Smooth muscle cell (in vitro differentiated cells): ENCODE results near the gene WDR7. TPM values are rescaled to one million over a fixed set of nuclear protein-coding genes. Genes with fewer than 3 reads are reported as not detected.

ENCODE experiments used
- DNase-seq: peaks from one replicate; lab custom pipeline; 2025; ENCODE audit not compliant: unreplicated experiment; lab: John Stamatoyannopoulos, UW
- H2AFZ ChIP-seq: fragments of 200-600 bp; sonication (generic); 2 replicates; pipeline ENCODE4 v1.6.0; 2016; ENCODE audit warnings: antibody characterized with exemption, low read depth, mild to moderate bottlenecking
- H3F3A ChIP-seq: fragments of 200-600 bp; sonication (generic); 2 replicates; pipeline ENCODE4 v1.6.0; 2017; ENCODE audit warnings: antibody characterized with exemption, low read depth
- H3K27ac ChIP-seq: fragments of 200-600 bp; sonication (generic); 2 replicates; pipeline ENCODE4 v1.5.1; 2016; ENCODE audit warnings: low read depth, mild to moderate bottlenecking
- H3K27me3 ChIP-seq: fragments of 200-600 bp; sonication (generic); 2 replicates; pipeline ENCODE4 v1.6.1; 2016; ENCODE audit warnings: low read depth, mild to moderate bottlenecking
- H3K36me3 ChIP-seq: fragments of 200-600 bp; sonication (generic); 2 replicates; pipeline ENCODE4 v1.5.1; 2016; ENCODE audit warnings: low read depth
- H3K4me1 ChIP-seq: fragments of 200-600 bp; sonication (generic); 2 replicates; pipeline ENCODE4 v1.5.1; 2016; ENCODE audit warnings: low read depth
- H3K4me2 ChIP-seq: fragments of 200-600 bp; sonication (generic); 2 replicates; pipeline ENCODE4 v1.6.0; 2016; ENCODE audit warnings: mild to moderate bottlenecking
- H3K4me3 ChIP-seq: fragments of 200-600 bp; sonication (generic); 2 replicates; pipeline ENCODE4 v1.5.1; 2016; ENCODE audit warnings: mild to moderate bottlenecking
- H3K79me2 ChIP-seq: fragments of 200-600 bp; sonication (generic); 2 replicates; pipeline ENCODE4 v1.6.0; 2016; ENCODE audit warnings: low read depth, mild to moderate bottlenecking
- H3K9ac ChIP-seq: fragments of 200-600 bp; sonication (generic); 2 replicates; pipeline ENCODE4 v1.6.0; 2016; ENCODE audit warnings: low read depth
- H3K9me3 ChIP-seq: fragments of 200-600 bp; sonication (generic); replicated peaks from 2 replicates; pipeline ENCODE4 v1.5.1; 2016; ENCODE audit warnings: low read depth
- H4K20me1 ChIP-seq: fragments of 200-600 bp; sonication (generic); 2 replicates; pipeline ENCODE4 v1.6.0; 2016; ENCODE audit warnings: low read depth
- WGBS: methylation state at CpG from one replicate; pipeline ENCODE4 v1.1.7; 2016; ENCODE audit warnings: low lambda C conversion rate; 5-methylcytosine and 5-hydroxymethylcytosine counted together
- polyA plus RNA-seq: library from polyadenylated mRNA; unstranded; fragments of >200 nt; fragmentation: Nextera tagmentation; extraction: Ambion mirVana; gene quantifications from 2 replicates; pipeline ENCODE4 v1.2.1, GENCODE V29; 2016
- total RNA-seq: library from RNA; depleted of rRNA; stranded (reverse); fragments of >200 nt; gene quantifications from 2 replicates; pipeline ENCODE4 v1.2.3, GENCODE V29; 2014
- TF ChIP-seq, protein P1 (sequence below): fragments of 200-600 bp; sonication (generic); IDR thresholded peaks from 2 replicates; pipeline ENCODE4 v1.5.1; 2017; ENCODE audit warnings: borderline replicate concordance, mild to moderate bottlenecking, antibody characterized with exemption; ENCODE audit not compliant: insufficient read depth, poor library complexity, severe bottlenecking

The WDR7 gene
- total and polyA plus RNA-seq, 2 experiments from 2014 or later, result 5.3 to 9.2 TPM

DNA sequence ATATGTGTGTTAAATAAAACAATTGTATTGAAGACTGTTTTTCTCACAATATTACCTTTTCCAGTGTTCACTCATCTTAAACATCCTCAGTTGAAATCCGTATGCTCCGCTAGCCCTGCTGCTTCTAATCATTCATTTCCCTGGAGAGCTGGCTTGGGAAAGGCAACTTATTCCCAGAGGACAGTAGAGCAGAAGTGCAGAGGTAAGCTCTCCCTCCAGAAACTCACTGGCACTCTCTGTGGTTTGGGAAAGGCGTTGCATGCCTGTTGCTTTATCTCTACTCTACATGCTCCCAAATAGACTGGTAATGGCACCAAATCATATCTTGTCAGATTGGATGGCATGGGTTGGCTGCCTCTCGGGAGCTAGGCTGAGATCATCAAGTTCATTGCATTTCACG is 378.6 kb downstream of the WDR7 start:
- Histone ChIP-seq H3K36me3 (no peaks in the 10 kb centered on the region), H3K4me2 (no peak overlapping the region), H3K9ac (no peak overlapping the region), H3K27me3 (no peaks in the 10 kb centered on the region), H3K9me3 (no peaks in the 10 kb centered on the region), H3K4me3 (no peak overlapping the region), H2AFZ (no peak overlapping the region), H4K20me1 (no peaks in the 10 kb centered on the region), H3K79me2 (no peaks in the 10 kb centered on the region), H3F3A (no peaks in the 10 kb centered on the region), H3K4me1 (no peaks in the 10 kb centered on the region), H3K27ac (no peak overlapping the region)
- no peak for DNase-seq
- 87% methylated on average over 5 of the region's 5 CpGs for WGBS
- TF ChIP-seq, protein P1, sequence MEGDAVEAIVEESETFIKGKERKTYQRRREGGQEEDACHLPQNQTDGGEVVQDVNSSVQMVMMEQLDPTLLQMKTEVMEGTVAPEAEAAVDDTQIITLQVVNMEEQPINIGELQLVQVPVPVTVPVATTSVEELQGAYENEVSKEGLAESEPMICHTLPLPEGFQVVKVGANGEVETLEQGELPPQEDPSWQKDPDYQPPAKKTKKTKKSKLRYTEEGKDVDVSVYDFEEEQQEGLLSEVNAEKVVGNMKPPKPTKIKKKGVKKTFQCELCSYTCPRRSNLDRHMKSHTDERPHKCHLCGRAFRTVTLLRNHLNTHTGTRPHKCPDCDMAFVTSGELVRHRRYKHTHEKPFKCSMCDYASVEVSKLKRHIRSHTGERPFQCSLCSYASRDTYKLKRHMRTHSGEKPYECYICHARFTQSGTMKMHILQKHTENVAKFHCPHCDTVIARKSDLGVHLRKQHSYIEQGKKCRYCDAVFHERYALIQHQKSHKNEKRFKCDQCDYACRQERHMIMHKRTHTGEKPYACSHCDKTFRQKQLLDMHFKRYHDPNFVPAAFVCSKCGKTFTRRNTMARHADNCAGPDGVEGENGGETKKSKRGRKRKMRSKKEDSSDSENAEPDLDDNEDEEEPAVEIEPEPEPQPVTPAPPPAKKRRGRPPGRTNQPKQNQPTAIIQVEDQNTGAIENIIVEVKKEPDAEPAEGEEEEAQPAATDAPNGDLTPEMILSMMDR, result no peak

DNA sequence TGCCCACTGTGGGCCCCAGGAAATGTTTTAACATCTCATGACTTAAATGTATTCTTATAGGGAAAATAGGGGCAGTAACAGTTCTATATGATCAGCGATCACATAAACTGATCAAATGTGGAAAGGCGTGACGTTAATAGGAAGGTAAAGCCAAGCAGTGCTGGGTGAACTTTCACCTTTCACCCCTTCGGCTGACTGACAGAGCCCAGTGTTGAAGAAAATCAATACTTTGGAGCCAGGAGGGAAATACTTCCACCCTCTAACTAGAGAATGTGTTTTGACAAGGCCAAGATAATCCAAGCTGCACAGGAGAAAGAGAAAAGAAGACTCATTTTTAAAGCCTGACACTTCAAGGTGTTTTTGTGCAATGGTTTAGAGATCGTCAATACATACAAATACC is 379.3 kb downstream of the WDR7 start:
- H3K9me3 ChIP-seq, result no peaks in the 10 kb centered on the region
- H3K4me2 ChIP-seq, result no peak overlapping the region
- no peaks in the 10 kb centered on the region for H3F3A ChIP-seq
- no peaks in the 10 kb centered on the region for H4K20me1 ChIP-seq
- TF ChIP-seq, protein P1, result no peak
- H3K27ac ChIP-seq, result no peak overlapping the region
- H3K27me3 ChIP-seq, result no peaks in the 10 kb centered on the region
- no peak overlapping the region for H2AFZ ChIP-seq
- H3K79me2 ChIP-seq, result no peaks in the 10 kb centered on the region
- DNase-seq, result no peak
- H3K36me3 ChIP-seq, result no peaks in the 10 kb centered on the region
- no peak overlapping the region for H3K4me3 ChIP-seq
- H3K4me1 ChIP-seq, result no peaks in the 10 kb centered on the region
- no peak overlapping the region for H3K9ac ChIP-seq
- 94% methylated on average over 5 of the region's 5 CpGs for WGBS

DNA sequence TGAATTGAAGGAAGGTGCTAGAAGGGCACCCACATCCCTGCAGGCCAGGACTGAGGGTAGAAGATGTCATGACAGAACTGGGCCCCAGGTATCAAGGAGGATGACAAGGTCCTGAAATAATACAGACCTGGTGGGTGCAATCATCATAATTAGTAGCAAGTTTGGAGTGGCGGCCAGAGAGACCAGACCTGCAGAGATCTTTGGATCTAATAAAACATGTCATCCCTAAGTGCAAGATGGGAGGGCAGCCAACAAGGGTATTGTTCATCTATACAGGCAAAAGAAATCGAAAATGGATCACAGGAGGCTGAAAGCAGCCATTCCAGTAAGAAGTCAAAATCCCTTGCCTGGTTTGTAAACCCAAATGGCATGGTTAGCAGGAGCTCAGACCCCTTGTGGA is 384.4 kb downstream of the WDR7 start:
- Histone ChIP-seq H4K20me1 (no peaks in the 10 kb centered on the region), H3K36me3 (no peaks in the 10 kb centered on the region), H3K9ac (no peak overlapping the region), H2AFZ (no peak overlapping the region), H3K27ac (no peak overlapping the region), H3K9me3 (no peaks in the 10 kb centered on the region), H3K79me2 (no peaks in the 10 kb centered on the region), H3F3A (no peaks in the 10 kb centered on the region), H3K4me3 (no peak overlapping the region), H3K4me1 (no peaks in the 10 kb centered on the region), H3K27me3 (no peaks in the 10 kb centered on the region), H3K4me2 (no peak overlapping the region)
- TF ChIP-seq, protein P1, result no peak
- DNase-seq, result no peak
- whole genome bisulfite sequencing, result 95% methylated on average over 2 of the region's 2 CpGs

DNA sequence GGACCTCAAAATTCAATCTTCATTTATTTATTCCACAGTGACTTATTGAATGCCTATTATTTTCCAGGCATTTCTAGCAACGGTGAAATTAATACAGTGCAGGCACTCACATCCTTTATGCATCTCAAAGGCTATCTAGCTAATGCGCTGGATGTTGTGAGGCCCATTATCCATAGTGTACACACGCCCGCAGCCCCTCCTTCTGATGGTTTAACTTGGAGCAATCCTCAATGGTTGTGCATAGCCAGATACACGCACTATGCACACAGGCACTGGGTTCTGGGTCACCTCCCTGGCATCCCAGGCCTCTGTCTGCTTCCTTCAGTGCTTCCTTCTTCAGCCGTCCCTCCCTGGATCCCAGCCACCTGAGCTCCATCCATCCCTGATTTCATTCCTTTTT is 387.2 kb downstream of the WDR7 start:
- DNase-seq, result no peak
- H3K9me3 ChIP-seq, result no peaks in the 10 kb centered on the region
- H3K79me2 ChIP-seq, result no peaks in the 10 kb centered on the region
- H3K9ac ChIP-seq, result no peak overlapping the region
- H3K4me2 ChIP-seq, result no peak overlapping the region
- TF ChIP-seq, protein P1, result no peak
- H3F3A ChIP-seq, result no peaks in the 10 kb centered on the region
- H3K27me3 ChIP-seq, result no peaks in the 10 kb centered on the region
- H3K4me3 ChIP-seq, result no peak overlapping the region
- H3K4me1 ChIP-seq, result no peaks in the 10 kb centered on the region
- H2AFZ ChIP-seq, result no peak overlapping the region
- H3K27ac ChIP-seq, result no peak overlapping the region
- no peaks in the 10 kb centered on the region for H3K36me3 ChIP-seq
- 73% methylated on average over 6 of the region's 6 CpGs for WGBS
- no peaks in the 10 kb centered on the region for H4K20me1 ChIP-seq
